Measurements from ENCODE around the gene NFATC1.

DNA sequence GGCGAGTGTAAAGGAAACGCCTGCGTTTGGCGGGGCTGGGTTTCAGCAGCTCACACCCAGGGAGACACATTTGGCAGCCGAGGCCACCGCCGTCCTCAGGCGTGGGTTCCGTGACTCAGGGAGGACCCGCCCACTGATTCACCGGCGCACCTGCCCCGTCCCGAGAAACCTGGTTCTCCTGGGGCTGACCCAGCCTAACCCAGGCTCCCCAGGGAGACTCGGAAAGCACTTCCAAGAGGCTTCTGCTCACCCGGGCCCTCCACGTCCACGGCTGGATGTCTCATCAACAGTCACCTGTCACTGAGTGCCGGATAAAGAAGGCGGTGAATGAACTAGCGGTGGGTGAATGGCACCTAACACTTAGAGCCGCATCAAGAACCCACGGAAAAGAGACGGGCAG, 157.4 kb downstream of the NFATC1 start:
- TF ChIP-seq, protein P1, sequence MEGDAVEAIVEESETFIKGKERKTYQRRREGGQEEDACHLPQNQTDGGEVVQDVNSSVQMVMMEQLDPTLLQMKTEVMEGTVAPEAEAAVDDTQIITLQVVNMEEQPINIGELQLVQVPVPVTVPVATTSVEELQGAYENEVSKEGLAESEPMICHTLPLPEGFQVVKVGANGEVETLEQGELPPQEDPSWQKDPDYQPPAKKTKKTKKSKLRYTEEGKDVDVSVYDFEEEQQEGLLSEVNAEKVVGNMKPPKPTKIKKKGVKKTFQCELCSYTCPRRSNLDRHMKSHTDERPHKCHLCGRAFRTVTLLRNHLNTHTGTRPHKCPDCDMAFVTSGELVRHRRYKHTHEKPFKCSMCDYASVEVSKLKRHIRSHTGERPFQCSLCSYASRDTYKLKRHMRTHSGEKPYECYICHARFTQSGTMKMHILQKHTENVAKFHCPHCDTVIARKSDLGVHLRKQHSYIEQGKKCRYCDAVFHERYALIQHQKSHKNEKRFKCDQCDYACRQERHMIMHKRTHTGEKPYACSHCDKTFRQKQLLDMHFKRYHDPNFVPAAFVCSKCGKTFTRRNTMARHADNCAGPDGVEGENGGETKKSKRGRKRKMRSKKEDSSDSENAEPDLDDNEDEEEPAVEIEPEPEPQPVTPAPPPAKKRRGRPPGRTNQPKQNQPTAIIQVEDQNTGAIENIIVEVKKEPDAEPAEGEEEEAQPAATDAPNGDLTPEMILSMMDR (IDR thresholded peaks at IDR 0.05): no peak
- TF ChIP-seq POLR2A (IDR thresholded peaks at IDR 0.05): no peak

Measured in vagina (tissue), 2 donors.